ENCODE measurements around the gene ETV6. TPM values are rescaled to one million over a fixed set of nuclear protein-coding genes. Genes with fewer than 3 reads are reported as not detected.

The ETV6 gene
- total and polyA plus RNA-seq, 8 donors = 5.1 to 31.6 (median 18.2) TPM

GRCh38 chr12:11762723-11763326, 113.4 kb downstream of the ETV6 start:
- Histone ChIP-seq H3K4me1 (peaks cover 3 to 38% (median 15%) of the 10 kb centered on the region in 3 donors), H3K27me3 (no peaks in the 10 kb centered on the region), H3K36me3 (no peaks in the 10 kb centered on the region), H3K9me3 (no peaks in the 10 kb centered on the region), H3K27ac (peak overlapping the region in 2 of 4 donors; percentile 42 to 51), H3K4me3 (no peak overlapping the region)
- ATAC-seq = no peak
- intact Hi-C loops (cut with DNase I) = no loop called here
- no peak for TF ChIP-seq CTCF (IDR thresholded peaks at IDR 0.05)
- WGBS, 2 donors = 82 to 87% methylated on average over 9 of the region's 9 CpGs
- no peak for FAIRE-seq
- no peak for DNase-seq

- no peaks in the 10 kb centered on the region for H3K9me3 ChIP-seq
- no peak overlapping the region for H3K4me3 ChIP-seq
- intact Hi-C loops (cut with DNase I) = no loop called here
- FAIRE-seq (no peak), DNase-seq (no peak), ATAC-seq (peak in 2 of 4 donors; percentile 29 to 59)
- peaks cover 3 to 45% (median 23%) of the 10 kb centered on the region in 3 donors for H3K4me1 ChIP-seq
- H3K27ac ChIP-seq = peak overlapping the region; percentile 3 to 51 (median 42)
- H3K27me3 ChIP-seq = no peaks in the 10 kb centered on the region
- 64 to 68% methylated on average over 7 of the region's 7 CpGs for WGBS, 2 donors
- no peaks in the 10 kb centered on the region for H3K36me3 ChIP-seq
- no peak for TF ChIP-seq CTCF (IDR thresholded peaks at IDR 0.05)
Measured at GRCh38 chr12:11763760-11764520, 114.5 kb downstream of the ETV6 start.

- TF ChIP-seq CTCF (IDR thresholded peaks at IDR 0.05) = no peak
Measured at GRCh38 chr12:11764837-11765236, 115.4 kb downstream of the ETV6 start.

DNA sequence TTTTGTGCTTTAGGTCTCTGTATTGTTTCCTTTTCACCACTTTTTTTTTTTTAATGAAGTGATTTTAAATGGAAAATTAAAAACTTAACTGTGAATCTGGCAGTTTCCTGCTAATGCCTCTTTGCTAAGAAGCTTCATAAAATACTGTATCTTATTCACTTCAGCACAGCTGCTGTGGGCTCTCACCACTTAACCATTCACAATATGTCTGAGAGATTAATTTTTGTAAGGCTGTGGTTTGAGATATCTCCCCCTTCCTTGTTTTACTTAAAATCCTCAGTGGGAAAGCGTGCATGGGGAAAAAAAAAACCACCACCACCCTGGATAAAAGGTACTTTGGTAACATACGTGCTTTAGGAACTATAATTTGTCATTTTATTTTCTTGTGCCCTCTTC, 115.9 kb downstream of the ETV6 start:
- DNase-seq (no peak), ATAC-seq (no peak), FAIRE-seq (no peak)
- WGBS, 2 donors = 87 to 89% methylated on average over 2 of the region's 2 CpGs
- Histone ChIP-seq H3K36me3 (no peaks in the 10 kb centered on the region), H3K4me1 (peaks cover 3 to 53% (median 23%) of the 10 kb centered on the region in 3 donors), H3K4me3 (no peak overlapping the region), H3K9me3 (no peaks in the 10 kb centered on the region), H3K27me3 (no peaks in the 10 kb centered on the region), H3K27ac (peak overlapping the region in 2 of 4 donors; percentile 38 to 39)
- intact Hi-C loops (cut with DNase I) = no loop called here
- no peak for TF ChIP-seq CTCF (IDR thresholded peaks at IDR 0.05)

More at GRCh38 chr12:11764837-11765236, 115.4 kb downstream of the ETV6 start:
- no peaks in the 10 kb centered on the region for H3K27me3 ChIP-seq
- no peaks in the 10 kb centered on the region for H3K36me3 ChIP-seq
- no peak overlapping the region for H3K4me3 ChIP-seq
- peaks cover 3 to 53% (median 23%) of the 10 kb centered on the region in 3 donors for H3K4me1 ChIP-seq
- H3K27ac ChIP-seq = peak overlapping the region in 2 of 4 donors; percentile 38 to 39
- intact Hi-C loops (cut with DNase I) = no loop called here
- DNase-seq (no peak), ATAC-seq (no peak), FAIRE-seq (no peak)
- no peaks in the 10 kb centered on the region for H3K9me3 ChIP-seq
